H1 (cell line): ENCODE measurements around the gene TTC38. TPM values are rescaled to one million over a fixed set of nuclear protein-coding genes. Genes with fewer than 3 reads are reported as not detected.

Experiments
- ATF3 ChIP-seq: IDR thresholded peaks from 2 replicates; pipeline ENCODE4 v1.6.1; 2011; ENCODE audit warnings: low read depth, mild to moderate bottlenecking, low read length; ENCODE audit not compliant: insufficient read depth
- CBX5 ChIP-seq: fragments of 300-800, 300-1000 bp; sonication (generic); IDR thresholded peaks from 2 replicates; pipeline ENCODE4 v1.7.1; 2016; ENCODE audit warnings: antibody characterized with exemption, low read length, low read depth
- CHD7 ChIP-seq: fragments of 300-600 bp; sonication (generic); IDR thresholded peaks from 2 replicates; pipeline ENCODE4 v1.7.1; 2012; ENCODE audit warnings: low read length, moderate library complexity, mild to moderate bottlenecking, inconsistent platforms; ENCODE audit not compliant: insufficient replicate concordance
- GABPA ChIP-seq: IDR thresholded peaks from 2 replicates; pipeline ENCODE4 v1.6.1; 2011; ENCODE audit warnings: mild to moderate bottlenecking, low read length, moderate library complexity, borderline replicate concordance; ENCODE audit not compliant: insufficient read depth
- HDAC2 ChIP-seq, 2 experiments: fragments of 300-600 bp in 1 of 2; sonication (generic) in 1 of 2; IDR thresholded peaks; 2 replicates each; pipeline ENCODE4 v1.6.1; 2011 to 2012; ENCODE audit warnings: low read depth in 2 of 2, low read length in 2 of 2, mild to moderate bottlenecking in 2 of 2, moderate library complexity in 2 of 2, borderline replicate concordance in 1 of 2, inconsistent platforms in 1 of 2
- KDM5A ChIP-seq: fragments of 200-600 bp; IDR thresholded peaks from 2 replicates; pipeline ENCODE4 v1.7.1; 2012; ENCODE audit warnings: mild to moderate bottlenecking, low read length, inconsistent platforms, mixed read lengths
- RXRA ChIP-seq: IDR thresholded peaks from 2 replicates; pipeline ENCODE4 v1.6.1; 2011; ENCODE audit warnings: low read depth, mild to moderate bottlenecking, low read length, moderate library complexity; ENCODE audit not compliant: insufficient read depth
- TAF1 ChIP-seq: IDR thresholded peaks from 2 replicates; pipeline ENCODE4 v1.6.1; 2011; ENCODE audit warnings: mild to moderate bottlenecking, low read depth, low read length
- polyA plus RNA-seq, 7 experiments: library from polyadenylated mRNA; depleted of rRNA in 3 of 7; stranded (reverse) in 5 of 7; unstranded in 2 of 7; fragments of >200 nt in 5 of 7; fragments of 200-250 nt in 2 of 7; gene quantifications; 1 replicate in 5 of 7; 2 replicates in 1 of 7; 4 replicates in 1 of 7; pipeline versions ENCODE4 v1.2.1 to v1.2.3, GENCODE V29; 2011 to 2013; ENCODE audit warnings: missing spikeins in 2 of 7, mixed read lengths in 2 of 7
- total RNA-seq: library from RNA; stranded (reverse); fragmentation: NEBNext Ultra II Directional; extraction: Animal tissue kit (Norgen Biotek cat#: 25700); gene quantifications from 2 replicates; pipeline ENCODE4 v1.2.1, GENCODE V29; 2021

The TTC38 gene
- total and polyA plus RNA-seq, 2 of the 8 experiments (the other 6 are each of a cell fraction or from before 2014, with no cell fraction given) = 25.3 to 34.8 TPM

GRCh38 chr22:46293577-46294260 lies 25.9 kb downstream of the TTC38 start (continued):
- TF ChIP-seq CHD7 (no peak), RXRA (no peak), HDAC2 (IDR thresholded peaks at IDR 0.05; ENCODE audit: borderline replicate concordance in 1 of 2, low read depth in 2 of 2, low read length in 2 of 2) (no peak), CBX5 (no peak), TAF1 (no peak), ATF3 (no peak), GABPA (no peak), KDM5A (no peak)
